Sigmoid colon (tissue), 7 donors: ENCODE data around the gene BEX5. TPM values are rescaled to one million over a fixed set of nuclear protein-coding genes. Genes with fewer than 3 reads are reported as not detected.

Experiments used
- DNase-seq: peaks from one replicate; pipeline ENCODE4 v3.0.0-alpha.2; 2019
- H3K27ac ChIP-seq, 4 donors: fragments of 200-600 bp; sonication (generic); one replicate each; pipeline ENCODE4 v1.5.1; 2016 to 2019; ENCODE audit warnings: mild to moderate bottlenecking in 1 of 4
- H3K27me3 ChIP-seq, 3 donors: fragments of 200-600 bp; sonication (generic); one replicate each; pipeline ENCODE4 v1.5.1; 2019; ENCODE audit warnings: mild to moderate bottlenecking in 1 of 3
- H3K36me3 ChIP-seq, 4 donors: fragments of 200-600 bp; sonication (generic); one replicate each; pipeline ENCODE4 v1.5.1; 2016 to 2019
- H3K4me1 ChIP-seq, 4 donors: fragments of 200-600 bp; sonication (generic); one replicate each; pipeline ENCODE4 v1.5.1; 2017 to 2019
- H3K4me3 ChIP-seq, 4 donors: fragments of 200-600 bp; sonication (generic); one replicate each; pipeline ENCODE4 v1.5.1; 2017 to 2019; ENCODE audit warnings: mild to moderate bottlenecking in 2 of 4, moderate library complexity in 1 of 4
- H3K9me3 ChIP-seq, 4 donors: fragments of 200-600 bp in 3 of 4; sonication (generic) in 3 of 4; one replicate each; pipeline versions ENCODE4 v1.5.1 to v1.6.1; 2013 to 2019
- EP300 ChIP-seq, 4 donors: sonication (generic); formaldehyde crosslinking; IDR thresholded peaks; one replicate each; pipeline ENCODE4 v1.6.1; 2017; ENCODE audit warnings: antibody characterized with exemption in 4 of 4
- POLR2A ChIP-seq, 2 donors: fragments of 450-650 bp; IDR thresholded peaks; one replicate each; pipeline ENCODE4 v1.6.1; 2016; ENCODE audit warnings: antibody characterized with exemption in 2 of 2, mild to moderate bottlenecking in 2 of 2, moderate library complexity in 2 of 2
- POLR2AphosphoS5 ChIP-seq, 4 donors: sonication (generic); formaldehyde crosslinking; IDR thresholded peaks; one replicate each; pipeline ENCODE4 v1.6.1; 2017; ENCODE audit warnings: antibody characterized with exemption in 4 of 4
- WGBS, 2 donors: extraction: QIAGEN DNeasy Blood & Tissue Kit; methylation state at CpG; one replicate each; pipeline ENCODE4 v1.1.7; 2013; 5-methylcytosine and 5-hydroxymethylcytosine counted together
- intact Hi-C: fragments of 100-400 bp; cut with DNase I; formaldehyde crosslinking; loops from one replicate; pipeline ENCODE4 v1.15.1; 2023
- polyA plus RNA-seq, 3 donors: library from polyadenylated mRNA; stranded (reverse); fragments of 200-250 nt; gene quantifications; one replicate each; pipeline ENCODE4 v1.2.3, GENCODE V29; 2013
- total RNA-seq, 4 donors: library from RNA; depleted of rRNA; stranded (reverse); fragments of >200 nt; gene quantifications; one replicate each; pipeline ENCODE4 v1.1.0, GENCODE V29; 2016
- TF ChIP-seq, protein P1 (sequence below), 4 experiments: fragments of 450-650 bp in 3 of 4; fragments of 200-600 bp in 1 of 4; IDR thresholded peaks; one replicate each; pipeline ENCODE4 v1.5.1; 2016 to 2019; ENCODE audit warnings: antibody characterized with exemption in 4 of 4, mild to moderate bottlenecking in 3 of 4, moderate library complexity in 2 of 4
- donor health status: healthy with polysubstance abuse.
- donor health status: Bipolar disorder and iron deficiency.
- donor health status: healthy.

BEX5 gene
- total and polyA plus RNA-seq, 7 donors = 1.4 to 10.2 (median 2.3) TPM

DNA sequence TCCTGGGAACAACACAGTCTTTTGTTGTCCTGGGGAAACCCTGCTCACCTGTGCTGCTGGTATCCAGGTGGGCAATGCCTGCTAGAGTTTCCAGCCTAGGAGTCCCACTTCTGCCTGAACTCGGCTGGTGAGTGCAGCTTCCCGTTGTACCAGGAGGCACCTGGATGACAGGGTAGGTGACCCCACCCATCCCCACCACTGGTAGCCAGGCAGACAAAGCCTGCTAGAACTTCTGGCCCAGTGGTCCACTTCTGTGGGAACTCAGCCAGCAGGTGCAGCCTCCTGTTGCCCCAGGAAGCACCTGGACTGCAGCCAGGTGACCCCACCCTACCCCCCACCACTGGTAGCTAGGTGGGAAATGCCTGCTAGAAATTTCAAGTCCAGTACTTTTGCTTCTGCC, 40.0 kb downstream of the BEX5 start:
- 85 to 89% methylated on average over 2 of the region's 2 CpGs for WGBS, 2 donors
- Histone ChIP-seq H3K27me3 (no peaks in the 10 kb centered on the region), H3K4me1 (no peaks in the 10 kb centered on the region), H3K36me3 (no peaks in the 10 kb centered on the region), H3K9me3 (no peaks in the 10 kb centered on the region), H3K27ac (no peak overlapping the region), H3K4me3 (no peak overlapping the region)
- intact Hi-C loops = no loop called here
- no peak for DNase-seq
- TF ChIP-seq, protein P1, sequence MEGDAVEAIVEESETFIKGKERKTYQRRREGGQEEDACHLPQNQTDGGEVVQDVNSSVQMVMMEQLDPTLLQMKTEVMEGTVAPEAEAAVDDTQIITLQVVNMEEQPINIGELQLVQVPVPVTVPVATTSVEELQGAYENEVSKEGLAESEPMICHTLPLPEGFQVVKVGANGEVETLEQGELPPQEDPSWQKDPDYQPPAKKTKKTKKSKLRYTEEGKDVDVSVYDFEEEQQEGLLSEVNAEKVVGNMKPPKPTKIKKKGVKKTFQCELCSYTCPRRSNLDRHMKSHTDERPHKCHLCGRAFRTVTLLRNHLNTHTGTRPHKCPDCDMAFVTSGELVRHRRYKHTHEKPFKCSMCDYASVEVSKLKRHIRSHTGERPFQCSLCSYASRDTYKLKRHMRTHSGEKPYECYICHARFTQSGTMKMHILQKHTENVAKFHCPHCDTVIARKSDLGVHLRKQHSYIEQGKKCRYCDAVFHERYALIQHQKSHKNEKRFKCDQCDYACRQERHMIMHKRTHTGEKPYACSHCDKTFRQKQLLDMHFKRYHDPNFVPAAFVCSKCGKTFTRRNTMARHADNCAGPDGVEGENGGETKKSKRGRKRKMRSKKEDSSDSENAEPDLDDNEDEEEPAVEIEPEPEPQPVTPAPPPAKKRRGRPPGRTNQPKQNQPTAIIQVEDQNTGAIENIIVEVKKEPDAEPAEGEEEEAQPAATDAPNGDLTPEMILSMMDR (IDR thresholded peaks at IDR 0.05) = no peak
- TF ChIP-seq POLR2AphosphoS5 (IDR thresholded peaks at IDR 0.05) (no peak), POLR2A (IDR thresholded peaks at IDR 0.05) (no peak), EP300 (IDR thresholded peaks at IDR 0.05) (no peak)

DNA sequence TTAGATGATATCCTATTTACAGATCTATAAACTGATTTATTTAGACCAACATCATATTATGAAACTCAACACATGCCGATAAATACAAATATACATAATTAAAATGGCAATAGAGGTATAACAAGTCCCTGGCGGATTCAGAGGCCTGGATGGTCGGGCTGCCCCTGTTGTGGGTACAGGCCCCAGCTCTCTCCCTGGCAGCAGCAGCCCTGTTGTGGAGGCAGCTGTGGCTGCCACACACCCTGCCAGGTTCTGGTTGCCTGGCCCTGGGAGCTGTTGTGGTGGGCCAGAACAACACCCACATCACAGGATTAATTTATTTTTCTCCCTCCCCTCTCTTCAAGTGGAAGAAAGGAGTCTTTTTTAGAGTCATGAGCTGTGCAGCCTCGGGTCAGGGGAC, 42.4 kb downstream of the BEX5 start:
- Histone ChIP-seq H3K4me3 (no peak overlapping the region), H3K36me3 (no peaks in the 10 kb centered on the region), H3K27ac (no peak overlapping the region), H3K4me1 (no peaks in the 10 kb centered on the region), H3K27me3 (no peaks in the 10 kb centered on the region), H3K9me3 (no peaks in the 10 kb centered on the region)
- whole genome bisulfite sequencing, 2 donors = 62 to 86% methylated on average over 4 of the region's 4 CpGs
- no peak for TF ChIP-seq POLR2AphosphoS5 (IDR thresholded peaks at IDR 0.05)
- TF ChIP-seq, protein P1 (IDR thresholded peaks at IDR 0.05) = no peak
- no peak for TF ChIP-seq POLR2A (IDR thresholded peaks at IDR 0.05)
- no peak for TF ChIP-seq EP300 (IDR thresholded peaks at IDR 0.05)
- DNase-seq = no peak
- intact Hi-C loops = no loop called here

Other genes starting within 250 kb of the BEX5 start
- gene ZMAT1, start 223.9 kb downstream of the BEX5 start, total RNA-seq = 10 to 100 TPM in 3 of 4 donors, 1 to 10 TPM in 1; 7.9 to 13.5 (median 12.3) TPM
- gene ZMAT1, start 223.9 kb downstream of the BEX5 start, polyA plus RNA-seq = 1 to 10 TPM in 1 of 3 donors, under 1 TPM in 2; 0.23 to 3.6 (median 0.60) TPM
- 10 to 100 TPM; 10.5 to 40.2 (median 29.3) TPM for gene TCEAL2, start 30.3 kb downstream of the BEX5 start, total RNA-seq
- 1 to 10 TPM in 2 of 3 donors, not detected in 1; 3.9 to 6.0 TPM for gene TCEAL2, start 30.3 kb downstream of the BEX5 start, polyA plus RNA-seq
- gene TCEAL6, start 13.5 kb downstream of the BEX5 start, total RNA-seq = 1 to 10 TPM in 2 of 4 donors, not detected in 2; 1.8 to 2.0 TPM
- under 1 TPM in 1 of 3 donors, not detected in 2; 0.63 TPM for gene TCEAL6, start 13.5 kb downstream of the BEX5 start, polyA plus RNA-seq
- not detected for gene TCP11X1, start 59.3 kb upstream of the BEX5 start, total RNA-seq
- gene TCP11X1, start 59.3 kb upstream of the BEX5 start, polyA plus RNA-seq = not detected
- gene NXF2, start 91.2 kb upstream of the BEX5 start, total RNA-seq = not detected
- gene NXF2, start 91.2 kb upstream of the BEX5 start, polyA plus RNA-seq = not detected